Measurements from ENCODE around the gene BICDL2.

GRCh38 chr16:3012828-3013420, 23.8 kb downstream of the BICDL2 start, which contains the start of gene CLDN9:
- no peak for TF ChIP-seq CTCF (conservative IDR thresholded peaks at IDR 0.05; ENCODE audit: low read depth, low read length)
- no peak for TF ChIP-seq EZH2 (IDR thresholded peaks at IDR 0.05; ENCODE audit: borderline replicate concordance, low read depth, low read length, poor library complexity, severe bottlenecking)

Data from A673 (cell line).